ENCODE data around the gene INPP5F. TPM values are rescaled to one million over a fixed set of nuclear protein-coding genes. Genes with fewer than 3 reads are reported as not detected.

The INPP5F gene
- total and polyA plus RNA-seq, 10 of the 15 experiments (the other 5 are each of a cell fraction or from before 2014, with no cell fraction given) = 6.0 to 49.3 (median 34.3) TPM

- H3K9ac ChIP-seq (ENCODE audit: control insufficient read depth, insufficient read depth, low read length) = no peak overlapping the region
- ATAC-seq (no peak), FAIRE-seq (no peak), DNase-seq (ENCODE audit: low read depth, low spot score) (no peak)
- H4K20me1 ChIP-seq (ENCODE audit: control insufficient read depth, insufficient read depth) = no peaks in the 10 kb centered on the region
- H3K36me3 ChIP-seq (ENCODE audit: control insufficient read depth in 2 of 2, insufficient read depth in 2 of 2, low read length in 1 of 2) = peaks cover 0 to 9% of the 10 kb centered on the region in 2 experiments; a peak in 3 of 4 replicates
- TF ChIP-seq BRCA1 (IDR thresholded peaks at IDR 0.05; ENCODE audit: low read depth, low read length) = no peak
- no peak for TF ChIP-seq MLLT1 (IDR thresholded peaks at IDR 0.05)
- TF ChIP-seq KAT2A (conservative IDR thresholded peaks at IDR 0.05; ENCODE audit: control insufficient read depth, low read depth, low read length) = no peak
- TF ChIP-seq GATAD2B (conservative IDR thresholded peaks at IDR 0.05; ENCODE audit: low read depth) = no peak
- TF ChIP-seq PRDM15 (CRISPR knock-in tag; IDR thresholded peaks at IDR 0.05) = no peak
- no peak for TF ChIP-seq E4F1 (IDR thresholded peaks at IDR 0.05; ENCODE audit: borderline replicate concordance, partially characterized antibody)
- no peak for TF ChIP-seq BMI1 (IDR thresholded peaks at IDR 0.05; ENCODE audit: borderline replicate concordance)
- no peak for TF ChIP-seq RFX5 (IDR thresholded peaks at IDR 0.05; ENCODE audit: low read depth, low read length)
- TF ChIP-seq MAX (IDR thresholded peaks at IDR 0.05; ENCODE audit: low read depth, low read length) = no peak
- TF ChIP-seq NR2C2 (IDR thresholded peaks at IDR 0.05; ENCODE audit: borderline replicate concordance, control insufficient read depth, insufficient read length, low read depth) = no peak
- no peak for TF ChIP-seq IKZF1 (conservative IDR thresholded peaks at IDR 0.05)
- TF ChIP-seq NR2F1 (conservative IDR thresholded peaks at IDR 0.05) = no peak
- TF ChIP-seq ZNF384 (IDR thresholded peaks at IDR 0.05; ENCODE audit: borderline replicate concordance, low read depth, low read length) = no peak
- no peak for TF ChIP-seq SP1 (IDR thresholded peaks at IDR 0.05; ENCODE audit: low read depth, low read length)
- no peak for TF ChIP-seq CREM (IDR thresholded peaks at IDR 0.05; ENCODE audit: low read depth)
- TF ChIP-seq WRNIP1 (IDR thresholded peaks at IDR 0.05; ENCODE audit: borderline replicate concordance, low read depth, low read length) = no peak
- in situ Hi-C loops (cut with MboI) (no loop called here), intact Hi-C loops (cut with micrococcal nuclease; ENCODE audit: unreplicated experiment) (no loop called here)
- WGBS (ENCODE audit: insufficient coverage, insufficient replicate concordance, low lambda C conversion rate, missing lambda C conversion rate) = 89% methylated on average over 9 of the region's 10 CpGs
- ChIA-PET SMC1A (ENCODE audit: uncharacterized antibody, unreplicated experiment) (interaction anchor here (0.5 to 1.2 kb wide), 2 partner anchors 69 to 310 kb away, joined by 3 read pairs; no protein-coding TSS in a partner anchor), CTCF (no interaction called here), POLR2A (no interaction called here), RAD21 (ENCODE audit: unreplicated experiment) (interaction anchor here (0.6 to 1.0 kb wide), 2 partner anchors 53 to 69 kb away, joined by 3 read pairs; partner anchors contain the start of gene MCMBP)
- BruUV-seq (replicated peaks) = no TSS peak
- no peak overlapping the region for H3K4me2 ChIP-seq (ENCODE audit: control insufficient read depth, insufficient read depth)
- no peaks in the 10 kb centered on the region for H3K79me2 ChIP-seq (ENCODE audit: control insufficient read depth, insufficient read depth, low read length)
- no peaks in the 10 kb centered on the region for H3K4me1 ChIP-seq (ENCODE audit: control insufficient read depth, insufficient read depth, low read length)
- H3K27me3 ChIP-seq (replicated peaks in 1 of 2; ENCODE audit: control insufficient read depth in 2 of 2, insufficient read depth in 2 of 2, low read length in 1 of 2) = no peaks in the 10 kb centered on the region
- H3K27ac ChIP-seq (ENCODE audit: control insufficient read depth, insufficient read depth) = no peak overlapping the region
- no peak overlapping the region for H2AFZ ChIP-seq (ENCODE audit: control insufficient read depth, low read depth, low read length)
- H3K4me3 ChIP-seq = no peak overlapping the region
- no peaks in the 10 kb centered on the region for H3K9me3 ChIP-seq (replicated peaks; ENCODE audit: control insufficient read depth, insufficient read depth, low read length)
Measured at GRCh38 chr10:119818889-119819270, 93.0 kb downstream of the INPP5F start.
